Ramos (cell line): Measurements from ENCODE around the gene NPSR1.
"Not testable (repeated sequence)": the region's sequence is repeated elsewhere in the genome, so short reads cannot be mapped to it uniquely, and the experiment has no call there.

ENCODE experiments used
- in situ Hi-C: fragments of 300-500 bp; cut with MboI; formaldehyde crosslinking; loops from one replicate; pipeline ENCODE4 v1.14.3; 2022; ENCODE audit warnings: low sequenced_read_pairs; ENCODE audit not compliant: unreplicated experiment

NPSR1 gene, protein sequence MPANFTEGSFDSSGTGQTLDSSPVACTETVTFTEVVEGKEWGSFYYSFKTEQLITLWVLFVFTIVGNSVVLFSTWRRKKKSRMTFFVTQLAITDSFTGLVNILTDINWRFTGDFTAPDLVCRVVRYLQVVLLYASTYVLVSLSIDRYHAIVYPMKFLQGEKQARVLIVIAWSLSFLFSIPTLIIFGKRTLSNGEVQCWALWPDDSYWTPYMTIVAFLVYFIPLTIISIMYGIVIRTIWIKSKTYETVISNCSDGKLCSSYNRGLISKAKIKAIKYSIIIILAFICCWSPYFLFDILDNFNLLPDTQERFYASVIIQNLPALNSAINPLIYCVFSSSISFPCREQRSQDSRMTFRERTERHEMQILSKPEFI

DNA sequence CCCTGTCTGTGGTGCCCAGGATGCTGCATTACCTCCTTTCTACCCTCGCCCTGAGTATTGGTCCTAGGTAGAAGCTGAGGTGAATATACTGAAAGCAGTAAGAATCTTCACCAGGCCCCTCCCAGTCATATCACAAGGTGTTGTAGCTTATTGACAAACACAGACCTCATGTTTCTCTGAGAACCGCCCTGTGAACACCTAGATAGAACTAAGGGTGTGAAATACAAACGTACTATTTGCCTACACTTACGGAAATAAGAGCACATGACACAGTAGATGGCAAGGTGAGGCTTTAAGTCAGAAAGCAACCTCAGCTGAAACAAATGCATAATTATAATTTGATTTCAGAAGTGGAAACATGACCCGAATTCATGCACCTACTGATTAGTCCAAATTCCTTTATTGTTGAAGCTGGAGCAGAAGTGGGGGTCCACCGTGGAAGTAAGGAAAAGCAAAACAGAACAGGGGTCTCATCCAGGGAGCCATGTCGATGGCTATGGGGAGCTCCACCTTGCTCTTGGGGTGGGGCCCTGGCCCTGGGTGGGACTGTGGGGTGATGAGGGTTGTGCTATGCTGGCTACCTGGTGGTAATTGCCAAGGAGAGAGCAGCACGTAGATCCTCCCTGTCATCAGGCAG, at the start of gene NPSR1:
Gene NPSR1, plus strand, starts transcription at position 587 of the 637 bp plus-strand sequence. CDS start 195 bp downstream, outside the sequence.
- in situ Hi-C loops = no loop called here

DNA sequence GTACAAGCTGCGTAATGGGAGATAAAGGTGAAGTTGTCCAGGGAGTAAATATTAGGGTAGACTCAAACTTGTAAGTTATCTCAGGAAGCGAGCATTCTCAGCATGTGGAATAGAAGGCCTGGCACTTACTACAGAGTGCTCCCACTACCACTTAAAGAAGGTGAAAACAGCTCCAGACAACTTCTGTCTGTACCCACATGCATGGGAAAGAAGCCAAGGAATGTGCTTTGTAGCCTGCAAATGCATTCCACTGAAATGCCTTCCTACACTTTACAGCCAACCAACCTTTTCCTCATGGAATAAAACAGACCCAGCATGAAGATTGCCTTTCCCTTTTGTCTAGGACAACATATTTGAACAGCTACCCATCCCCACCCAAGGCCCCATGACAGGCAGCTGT, 45.4 kb upstream of the NPSR1 start:
- in situ Hi-C loops = no loop called here

DNA sequence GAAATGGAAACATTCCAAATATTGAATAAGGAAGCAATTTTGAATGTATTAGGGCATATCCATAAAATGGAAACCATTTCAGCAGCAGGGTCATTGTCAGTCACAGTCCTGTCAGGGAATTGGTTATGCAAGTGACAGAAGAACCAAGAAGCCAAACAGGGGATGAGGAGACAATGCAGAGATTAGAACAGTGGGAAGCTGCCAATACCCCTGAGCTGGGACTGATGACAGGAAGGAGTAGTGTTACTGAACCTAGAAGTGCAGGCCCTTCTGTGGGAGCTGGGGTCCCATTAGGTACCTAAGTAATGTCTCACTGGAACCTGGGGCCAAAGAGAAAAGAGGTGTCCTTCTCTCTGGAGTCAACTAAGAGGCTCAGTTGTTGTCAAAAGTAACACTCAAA, 37.6 kb upstream of the NPSR1 start:
- in situ Hi-C loops = no loop called here

DNA sequence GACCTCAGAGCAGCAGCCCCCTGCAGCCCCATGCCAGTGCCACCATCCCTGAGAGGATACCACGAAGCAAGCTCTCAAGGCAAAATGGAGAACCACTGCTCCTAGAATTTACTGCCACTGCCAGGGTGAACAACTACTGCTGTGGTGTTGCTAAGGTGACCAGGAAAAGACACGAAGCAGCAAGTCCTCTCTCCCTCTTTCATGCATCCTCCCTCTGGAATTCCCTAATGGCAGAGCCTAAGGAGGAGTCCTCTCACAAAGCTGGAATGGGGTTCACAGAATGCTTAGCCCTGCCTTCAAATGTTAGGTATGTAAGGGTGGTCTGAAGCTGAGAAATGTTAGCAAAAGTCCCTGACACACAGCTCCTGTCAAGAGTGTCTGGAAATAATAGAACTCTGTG, 35.8 kb upstream of the NPSR1 start:
- in situ Hi-C loops = no loop called here

DNA sequence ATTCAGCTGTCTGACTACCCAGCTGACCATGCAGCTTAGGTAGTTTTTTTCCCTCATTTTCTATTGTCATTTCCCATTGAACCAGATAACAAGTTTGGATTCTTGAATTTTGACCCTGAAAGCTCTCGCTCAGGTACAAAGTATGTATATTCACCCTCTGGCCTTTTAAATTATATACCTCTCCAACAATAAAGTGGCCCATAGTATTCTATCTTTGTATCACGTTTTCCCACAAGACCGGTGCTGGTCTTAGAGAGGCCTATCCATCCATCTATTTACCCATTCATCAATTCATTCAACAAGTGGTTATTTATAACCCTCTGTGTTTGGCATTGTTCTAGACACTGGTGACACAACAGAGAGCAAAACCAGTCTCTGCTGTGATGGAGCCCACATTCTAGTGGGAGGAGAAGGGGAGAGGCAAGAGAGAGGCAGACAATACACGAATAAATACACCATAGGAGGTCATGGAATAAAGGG, 35.2 kb upstream of the NPSR1 start:
- in situ Hi-C loops = no loop called here

DNA sequence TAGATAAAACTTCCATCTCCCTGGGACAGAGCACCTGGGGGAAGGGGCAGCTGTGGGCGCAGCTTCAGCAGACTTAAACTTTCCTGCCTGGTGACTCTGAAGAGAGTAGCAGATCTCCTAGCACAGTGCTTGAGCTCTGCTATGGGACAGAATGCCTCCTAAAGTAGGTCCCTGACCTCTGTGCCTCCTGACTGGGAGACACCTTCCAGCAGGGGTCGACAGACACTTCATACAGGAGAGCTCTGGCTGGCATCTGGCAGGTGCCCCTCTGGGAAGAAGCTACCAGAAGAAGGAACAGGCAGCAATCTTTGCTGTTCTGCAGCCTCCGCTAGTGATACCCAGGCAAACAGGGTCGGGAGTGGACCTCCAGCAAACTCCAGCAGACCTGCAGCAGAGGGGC, 29.4 kb upstream of the NPSR1 start:
- in situ Hi-C loops = not testable (repeated sequence)

DNA sequence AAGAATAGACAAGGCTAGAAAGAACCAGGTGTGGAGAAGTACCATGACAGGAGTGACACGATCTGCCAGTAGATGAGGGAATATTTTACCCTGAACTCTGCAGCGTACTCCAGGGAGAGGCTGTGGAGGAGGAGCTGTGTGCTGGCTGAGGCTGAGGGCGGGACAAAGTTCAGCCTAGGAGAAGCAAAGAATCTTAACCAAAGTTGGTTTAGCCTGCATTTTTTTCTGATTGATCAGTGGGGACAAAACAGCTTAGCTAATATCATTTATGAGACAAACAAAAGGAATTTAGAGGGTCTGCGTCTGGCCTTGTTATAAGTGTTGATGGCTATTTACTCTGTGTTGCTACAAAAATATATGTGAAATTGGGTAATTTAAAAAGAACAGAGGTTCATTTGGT, 5.2 kb upstream of the NPSR1 start:
- in situ Hi-C loops = no loop called here

DNA sequence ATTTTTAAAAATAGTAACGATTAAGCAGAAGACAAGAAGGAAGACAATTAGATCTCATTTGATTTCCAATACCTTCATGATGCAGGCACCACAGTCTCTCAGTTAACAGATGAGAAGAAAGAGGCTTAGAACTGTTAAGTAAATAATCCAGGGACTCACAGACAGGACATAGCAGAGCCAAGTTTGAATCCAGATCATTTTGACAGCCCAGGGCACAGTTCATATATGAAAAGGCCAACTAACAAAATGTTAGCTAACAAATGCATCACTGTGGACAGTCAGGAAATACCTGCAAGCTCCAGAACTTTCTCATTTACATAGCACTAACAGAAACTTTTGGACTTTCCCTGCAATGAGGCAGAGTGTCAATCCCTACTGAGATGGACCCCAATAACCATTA, 4.2 kb upstream of the NPSR1 start:
- in situ Hi-C loops = no loop called here

DNA sequence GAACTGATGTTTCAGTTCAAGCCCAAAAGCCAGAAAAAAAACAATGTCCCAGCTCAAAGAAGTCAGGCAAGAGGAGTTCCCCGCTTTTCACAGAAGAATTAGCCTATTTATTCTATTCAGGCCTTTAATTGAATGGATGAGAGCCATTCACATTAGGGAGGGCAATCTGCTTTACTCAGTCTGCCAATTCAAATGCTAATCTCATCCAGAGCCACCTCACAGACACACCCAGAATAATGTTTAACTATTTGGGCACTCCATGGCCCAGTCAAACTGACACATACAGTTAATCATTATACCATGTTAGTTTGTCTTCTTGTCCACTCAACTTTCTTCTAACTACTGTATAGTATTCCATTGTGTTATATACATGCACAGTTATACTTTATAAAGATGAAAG, 2.6 kb upstream of the NPSR1 start:
- in situ Hi-C loops = no loop called here

DNA sequence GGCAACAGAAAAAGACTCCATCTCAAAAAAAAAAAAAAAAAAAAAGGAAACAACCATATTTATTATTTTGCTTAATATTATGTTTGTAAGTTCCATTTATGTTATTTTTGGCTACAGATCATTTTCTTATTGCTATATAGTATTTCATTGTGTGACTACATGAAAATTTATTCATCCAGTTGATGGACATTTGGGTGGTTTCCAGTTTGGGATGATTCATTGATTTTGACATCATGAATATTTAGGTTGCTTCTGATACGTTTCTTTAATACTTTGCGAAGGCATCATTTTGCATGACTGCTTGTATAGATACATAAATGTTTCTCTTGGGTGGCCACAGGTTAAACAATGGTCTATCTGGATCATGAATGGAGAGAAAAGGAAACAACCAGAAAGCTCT, 2.0 kb upstream of the NPSR1 start:
- in situ Hi-C loops = no loop called here

DNA sequence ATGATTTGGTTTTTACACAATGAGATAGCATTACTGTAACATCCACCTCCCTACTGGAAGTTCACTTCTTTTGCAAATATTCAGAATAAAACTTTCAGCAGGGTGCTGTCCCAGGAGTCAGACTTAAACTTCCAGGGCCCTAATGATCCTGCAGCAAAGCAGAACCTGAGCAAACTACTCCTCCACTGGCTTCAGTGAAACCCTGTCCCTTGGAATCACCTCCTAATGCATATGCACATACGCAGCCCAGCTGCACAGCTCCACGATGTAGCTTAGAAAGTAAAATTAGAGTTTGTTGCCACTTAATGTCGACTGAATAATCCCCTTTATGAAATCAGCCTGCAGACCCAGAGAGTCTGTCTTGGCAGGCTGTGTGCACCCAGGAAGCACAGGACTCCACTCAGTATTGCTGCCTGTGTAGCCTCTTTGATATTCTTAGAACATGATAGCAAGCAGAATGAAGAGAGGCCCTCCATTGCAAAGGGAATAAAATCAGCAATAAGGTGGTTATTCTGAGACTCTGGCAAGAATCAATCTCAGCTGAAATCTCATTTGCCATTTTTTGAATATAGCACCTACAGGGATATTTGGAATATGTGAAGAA, 1.6 kb downstream of the NPSR1 start:
- in situ Hi-C loops = no loop called here

DNA sequence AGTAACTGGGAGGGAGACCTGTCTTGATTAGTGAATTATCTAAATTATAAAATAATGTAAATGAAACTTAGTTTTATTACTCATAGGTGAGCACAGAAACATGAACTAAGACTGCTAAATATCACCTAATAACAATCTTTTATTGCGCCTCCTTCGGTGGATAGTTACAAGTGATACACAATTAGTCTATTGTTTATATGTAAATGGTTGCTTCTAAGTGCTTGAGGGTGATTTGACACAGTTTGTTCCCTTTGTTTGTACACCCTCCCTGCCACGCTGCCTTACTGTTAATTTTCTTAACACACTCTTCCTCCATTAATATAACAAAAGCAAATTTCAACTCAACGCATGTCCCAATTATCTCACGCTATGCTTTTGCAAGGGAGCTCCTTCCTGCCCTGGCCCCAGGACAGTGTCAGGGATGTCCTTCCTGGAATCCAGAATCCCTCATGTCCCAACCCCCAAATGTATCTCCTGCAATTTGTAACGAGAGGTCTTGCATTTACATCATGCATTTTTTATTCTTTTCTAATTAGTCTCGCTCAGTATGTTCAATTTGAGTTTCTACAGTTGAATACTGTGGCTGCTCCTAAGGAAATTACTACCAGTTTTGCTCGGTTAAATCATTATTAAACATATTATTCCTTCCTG, 4.2 kb downstream of the NPSR1 start:
- in situ Hi-C loops = no loop called here

DNA sequence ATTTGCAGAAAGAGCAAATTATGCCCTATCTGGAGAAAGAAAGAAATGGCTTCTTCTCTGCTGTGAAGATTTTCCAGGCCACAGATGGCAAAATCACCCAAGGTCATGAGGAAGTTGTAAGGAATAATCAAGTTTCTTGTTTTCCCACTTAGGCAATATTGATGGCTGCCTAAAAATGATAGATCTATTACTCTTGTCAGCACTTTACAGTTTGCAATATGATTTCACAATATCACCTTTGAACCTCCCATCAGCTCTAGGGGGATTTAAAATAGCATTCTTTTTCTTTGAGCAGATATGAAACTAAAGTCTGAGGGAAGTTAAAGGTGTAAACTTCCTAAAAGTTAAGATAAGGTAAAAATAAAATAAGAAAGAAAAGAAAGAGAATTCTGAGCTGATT, 6.7 kb downstream of the NPSR1 start:
- in situ Hi-C loops = no loop called here

DNA sequence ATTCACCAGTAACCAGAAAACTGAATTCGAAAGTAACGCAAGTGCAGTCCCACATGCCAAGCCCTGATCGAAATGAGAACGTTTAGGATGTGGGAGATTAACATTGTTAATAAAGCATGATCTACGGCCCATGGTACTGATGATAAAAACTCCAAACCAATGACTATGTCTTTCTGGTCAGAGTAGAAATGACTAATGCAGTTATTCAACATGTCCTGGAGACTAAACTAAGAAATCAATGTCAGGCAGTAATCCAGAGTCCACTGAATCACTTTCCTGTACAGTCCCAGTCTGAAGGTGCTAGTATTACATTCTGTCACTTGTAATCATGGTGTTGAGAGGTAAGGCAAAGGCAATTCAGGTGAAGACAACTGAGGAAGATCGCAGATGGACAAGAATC, 14.4 kb downstream of the NPSR1 start:
- in situ Hi-C loops = no loop called here

DNA sequence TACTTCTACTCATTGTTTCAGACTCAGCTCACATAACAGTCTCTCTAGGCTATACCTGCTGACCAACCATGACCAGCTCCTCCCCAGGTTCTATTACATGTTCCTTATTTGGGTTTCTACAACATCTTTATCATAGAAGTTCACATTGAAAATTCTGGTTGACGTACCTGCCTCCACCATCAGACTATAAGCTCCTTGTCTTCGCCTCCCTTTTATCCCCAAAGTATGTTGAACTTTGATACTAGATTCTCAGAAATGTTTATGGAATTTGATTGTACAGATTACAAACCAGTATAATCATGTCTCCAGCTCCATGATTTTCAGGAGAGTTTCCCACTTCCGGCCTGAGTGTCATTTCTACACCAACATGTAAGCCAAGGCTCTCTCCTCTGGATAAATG, 15.0 kb downstream of the NPSR1 start:
- in situ Hi-C loops = no loop called here

DNA sequence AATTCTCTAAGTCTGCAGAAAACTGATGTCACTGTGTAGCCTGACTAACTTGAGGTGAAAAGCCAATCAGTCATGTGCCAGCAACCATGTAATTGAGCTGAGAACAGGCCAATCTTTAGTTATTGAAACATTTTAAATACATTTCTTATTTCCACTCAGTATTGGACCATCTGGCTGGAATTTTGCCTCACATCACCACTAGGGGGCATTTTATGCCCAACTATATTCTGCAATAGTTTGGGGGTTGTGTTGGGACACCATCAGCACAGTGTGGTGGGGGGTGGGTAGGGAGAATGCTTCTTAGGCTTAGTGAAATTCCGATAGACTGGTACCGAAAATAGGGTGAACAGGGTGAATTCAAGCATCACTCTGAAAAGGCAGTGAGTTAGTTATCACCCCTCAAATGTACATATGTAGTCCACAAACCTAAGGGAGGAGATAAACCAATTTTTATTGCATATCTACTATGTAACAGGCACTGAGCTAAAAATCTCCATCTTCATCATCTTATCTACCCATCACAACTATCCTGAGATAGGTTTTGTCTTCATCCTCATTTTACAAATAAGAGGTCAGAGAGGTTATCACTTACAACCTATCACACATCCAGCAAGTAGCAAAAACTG, 17.8 kb downstream of the NPSR1 start:
- in situ Hi-C loops = no loop called here

DNA sequence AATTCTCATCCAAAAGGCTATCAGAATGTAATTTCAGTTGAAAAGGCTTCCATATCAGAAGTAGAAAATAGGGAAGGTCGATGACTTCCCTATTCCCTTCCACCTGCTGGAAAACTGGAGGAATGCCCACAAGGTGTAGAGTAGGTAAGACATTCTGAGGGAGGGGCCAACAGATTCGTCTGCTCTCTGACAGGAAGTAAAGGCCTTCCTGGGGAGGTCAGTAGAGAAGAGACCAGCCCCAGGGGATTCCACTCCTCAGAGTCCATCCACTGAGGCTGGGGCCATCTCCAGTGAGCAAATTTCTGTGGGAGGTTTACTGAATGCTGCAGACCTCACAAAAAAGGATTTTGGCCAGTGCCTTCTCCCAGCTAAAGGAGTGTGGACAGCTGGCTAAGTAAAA, 19.5 kb downstream of the NPSR1 start:
- in situ Hi-C loops = no loop called here

DNA sequence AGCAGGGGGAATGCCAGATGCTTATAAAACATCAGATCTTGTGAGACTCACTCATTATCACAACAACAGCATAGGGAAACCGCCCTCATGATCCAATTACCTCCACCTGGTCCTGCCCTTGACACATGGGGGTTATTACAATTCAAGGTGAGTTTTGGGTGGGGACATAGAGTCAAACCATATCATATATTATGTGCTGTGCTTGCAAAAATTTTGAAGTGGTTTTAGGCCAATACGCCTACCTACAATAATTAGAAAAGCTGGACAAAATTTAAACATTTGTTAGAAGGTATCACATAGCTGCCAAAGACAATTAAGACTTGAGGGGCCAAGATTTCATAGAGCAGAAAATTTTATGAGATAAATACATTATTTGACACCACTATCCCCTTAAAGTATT, 29.5 kb downstream of the NPSR1 start:
- in situ Hi-C loops = no loop called here

DNA sequence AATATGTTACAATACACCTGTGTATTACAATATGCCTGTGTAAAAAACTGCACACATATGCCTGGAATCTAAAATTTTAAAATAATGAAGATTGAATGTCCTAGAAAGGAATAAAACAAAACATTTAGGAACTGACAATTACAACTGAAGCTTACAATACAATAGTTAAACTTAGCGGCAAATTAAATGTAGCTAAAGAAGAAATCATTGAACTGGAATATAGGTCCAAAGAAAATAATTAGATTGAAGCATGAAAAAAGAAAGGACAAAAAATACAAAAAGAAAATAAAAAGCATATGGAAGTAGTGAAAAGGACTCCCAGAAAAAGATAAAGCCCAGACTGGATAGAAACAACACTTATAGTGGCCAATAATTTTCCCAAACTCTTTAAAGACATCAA, 38.4 kb downstream of the NPSR1 start:
- in situ Hi-C loops = no loop called here

DNA sequence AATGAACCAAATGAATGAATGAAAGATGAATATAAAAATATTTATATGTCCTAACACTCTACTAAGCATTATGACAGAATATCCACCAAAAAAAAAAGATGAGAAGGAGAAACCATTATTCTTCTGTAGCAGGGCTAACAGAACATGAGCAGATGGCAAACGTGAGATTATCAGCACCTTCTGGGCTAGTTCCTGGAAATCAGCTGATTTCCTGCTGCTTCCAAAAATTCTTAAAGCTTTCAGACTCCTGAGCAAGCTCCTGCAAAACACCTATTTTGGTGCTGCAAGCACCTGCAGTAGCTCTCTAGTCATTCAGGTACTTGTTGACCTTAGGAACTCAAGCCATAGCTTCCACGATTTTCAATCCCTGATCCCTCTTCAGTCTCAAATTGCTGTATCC, 51.8 kb downstream of the NPSR1 start:
- in situ Hi-C loops = no loop called here

DNA sequence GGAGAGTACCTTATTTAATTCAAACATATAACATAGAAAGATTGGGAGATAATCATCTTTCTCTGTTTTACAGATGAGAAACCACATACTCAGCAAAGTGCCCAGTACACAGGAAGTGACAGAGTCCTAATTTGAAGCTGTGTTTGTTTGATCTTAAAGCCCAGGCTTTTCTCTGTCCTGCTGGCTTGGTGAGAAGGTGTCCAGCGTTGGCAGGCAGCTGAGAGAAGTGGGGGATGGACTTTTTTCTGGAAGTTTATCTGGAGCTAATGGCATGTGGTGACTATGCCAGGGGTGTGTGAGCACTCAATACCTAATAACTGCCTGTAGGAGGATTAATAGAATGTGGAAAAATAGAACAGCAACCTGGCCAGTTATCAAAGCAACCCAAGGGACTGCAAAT, 60.8 kb downstream of the NPSR1 start:
- in situ Hi-C loops = no loop called here
